GM19397 (cell line): ENCODE measurements around the gene ARL6IP4.

Source experiments
- ATAC-seq: cut with Tn5 transposase; IDR thresholded peaks from one replicate; pipeline ENCODE4 v1.9.1; 2021; ENCODE audit warnings: mild to moderate bottlenecking, moderate library complexity; ENCODE audit not compliant: unreplicated experiment

The ARL6IP4 gene

DNA sequence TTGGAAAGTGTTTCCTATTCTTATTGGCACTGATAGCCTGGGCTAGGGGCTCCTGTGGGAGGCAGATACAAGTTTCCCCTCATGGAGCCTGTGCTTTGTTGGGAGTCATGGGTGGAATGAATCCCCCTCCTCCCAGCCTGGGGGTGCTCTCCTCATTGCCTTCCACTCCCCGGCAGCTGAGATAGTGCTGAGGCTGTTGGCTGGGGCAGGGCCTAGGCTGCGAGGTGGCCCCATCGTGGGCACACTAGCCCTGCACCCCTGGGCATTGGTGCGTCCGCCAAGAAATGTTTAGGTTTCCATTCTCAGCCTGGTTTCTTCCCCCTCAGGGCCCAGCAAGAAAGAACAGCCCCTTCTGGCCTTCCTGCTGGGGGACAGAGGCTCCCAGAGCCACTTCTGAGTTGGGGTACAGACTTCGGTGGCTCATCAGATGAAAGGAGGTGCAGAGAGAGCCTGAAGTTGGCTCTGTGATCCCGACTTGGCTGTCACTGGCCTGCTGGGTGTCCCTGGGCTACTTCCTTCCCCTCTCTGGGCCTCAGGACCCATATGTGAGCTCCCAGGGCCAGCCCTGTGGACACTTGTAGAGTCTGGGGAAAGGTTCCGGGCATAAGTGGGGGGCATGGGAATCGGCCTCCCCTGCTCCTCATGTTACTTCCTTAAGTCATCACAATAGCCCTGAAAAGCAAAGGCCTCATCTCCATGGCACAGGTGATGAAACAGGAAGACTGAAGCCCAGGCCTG lies 2.7 kb upstream of the ARL6IP4 start:
- no peak for ATAC-seq

DNA sequence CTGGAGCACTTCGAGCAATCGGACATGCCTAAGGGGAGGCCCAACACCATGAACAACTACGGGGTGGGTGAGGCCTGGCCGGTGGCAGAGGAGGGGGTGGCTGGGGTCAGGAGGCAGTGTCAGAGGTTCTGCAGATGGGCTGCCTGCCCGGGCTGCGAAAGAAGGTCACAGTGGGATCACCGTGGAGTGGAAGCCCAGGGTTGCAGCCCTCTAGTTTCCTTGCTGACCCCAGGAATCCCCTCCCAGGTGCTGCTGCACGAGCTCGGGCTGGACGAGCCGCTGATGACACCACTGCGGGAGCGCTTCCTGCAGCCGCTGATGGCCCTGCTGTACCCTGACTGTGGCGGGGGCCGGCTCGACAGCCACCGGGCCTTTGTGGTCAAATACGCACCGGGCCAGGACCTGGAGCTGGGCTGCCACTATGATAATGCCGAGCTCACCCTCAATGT lies 1.9 kb upstream of the ARL6IP4 start:
- ATAC-seq = no peak

DNA sequence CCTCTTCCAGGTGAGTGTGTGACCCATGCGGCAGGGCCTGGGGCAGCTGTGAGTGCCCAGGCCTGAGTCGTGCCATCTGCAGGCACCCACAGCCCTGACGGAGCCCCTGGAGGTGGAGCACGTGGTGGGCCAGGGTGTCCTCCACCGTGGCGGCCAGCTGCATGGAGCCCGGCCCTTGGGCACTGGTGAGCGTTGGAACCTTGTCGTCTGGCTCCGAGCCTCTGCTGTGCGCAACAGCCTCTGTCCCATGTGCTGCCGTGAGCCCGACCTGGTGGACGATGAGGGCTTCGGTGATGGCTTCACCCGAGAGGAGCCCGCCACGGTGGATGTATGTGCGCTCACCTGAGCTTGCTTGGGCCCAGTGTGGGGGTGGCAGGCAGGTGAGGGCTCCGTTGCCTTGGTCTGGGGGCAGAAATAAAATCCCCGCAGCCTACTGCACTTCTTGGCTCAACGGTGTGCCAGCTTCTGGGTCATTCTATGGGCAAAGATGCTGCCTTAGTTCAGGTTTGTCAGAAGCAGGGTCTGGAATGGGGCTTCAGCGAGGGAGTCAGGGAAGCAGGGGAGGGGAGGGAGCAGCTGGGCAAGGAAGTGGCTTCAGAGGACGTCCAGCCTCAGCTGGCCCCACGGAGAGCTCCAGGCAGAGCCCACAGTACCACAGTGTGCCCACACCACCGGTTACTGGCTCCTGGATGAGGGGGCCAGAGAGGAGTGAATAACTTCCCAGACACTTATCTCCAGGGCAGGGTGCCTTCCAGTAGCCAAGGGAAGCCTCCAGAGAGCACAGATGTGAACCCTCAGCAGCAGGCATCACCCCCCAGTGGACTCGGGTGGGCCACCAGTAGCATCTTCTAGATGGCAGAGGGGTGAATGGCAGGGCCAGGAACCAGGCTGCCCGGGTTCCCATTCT lies 1.2 kb upstream of the ARL6IP4 start:
- ATAC-seq = no peak

DNA sequence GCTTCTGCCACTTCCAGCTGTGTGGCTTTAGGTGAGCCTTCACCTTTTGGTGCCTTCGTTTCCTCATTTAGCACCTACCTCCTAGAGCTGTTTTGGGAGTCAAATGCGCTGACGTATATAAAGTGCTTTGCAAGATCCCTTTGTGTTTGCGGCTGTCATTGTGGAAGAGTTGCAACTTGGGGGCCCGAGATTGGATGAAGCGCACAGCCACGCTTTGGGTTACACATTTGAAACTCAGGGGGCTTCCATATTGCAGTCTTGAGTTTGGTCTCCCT lies 636 bp upstream of the ARL6IP4 start:
- ATAC-seq = no peak

DNA sequence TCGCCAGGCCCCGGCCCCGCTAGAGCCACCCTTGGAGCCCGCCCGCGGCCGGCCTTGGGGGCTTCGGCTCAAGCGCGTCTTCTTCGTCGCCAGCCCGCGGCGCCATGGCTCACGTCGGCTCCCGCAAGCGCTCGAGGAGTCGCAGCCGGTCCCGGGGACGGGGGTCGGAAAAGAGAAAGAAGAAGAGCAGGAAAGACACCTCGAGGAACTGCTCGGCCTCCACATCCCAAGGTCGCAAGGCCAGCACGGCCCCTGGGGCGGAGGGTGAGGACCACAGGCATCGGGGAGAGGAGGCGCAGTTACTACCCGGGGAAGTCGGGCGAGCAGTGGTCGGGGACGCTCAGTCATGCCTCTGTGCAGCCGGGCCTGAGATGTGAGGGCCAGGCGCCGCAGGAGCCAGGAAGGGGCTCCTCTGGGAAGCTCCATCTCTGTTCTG lies 573 bp downstream of the ARL6IP4 start:
- ATAC-seq = peak; percentile 20

DNA sequence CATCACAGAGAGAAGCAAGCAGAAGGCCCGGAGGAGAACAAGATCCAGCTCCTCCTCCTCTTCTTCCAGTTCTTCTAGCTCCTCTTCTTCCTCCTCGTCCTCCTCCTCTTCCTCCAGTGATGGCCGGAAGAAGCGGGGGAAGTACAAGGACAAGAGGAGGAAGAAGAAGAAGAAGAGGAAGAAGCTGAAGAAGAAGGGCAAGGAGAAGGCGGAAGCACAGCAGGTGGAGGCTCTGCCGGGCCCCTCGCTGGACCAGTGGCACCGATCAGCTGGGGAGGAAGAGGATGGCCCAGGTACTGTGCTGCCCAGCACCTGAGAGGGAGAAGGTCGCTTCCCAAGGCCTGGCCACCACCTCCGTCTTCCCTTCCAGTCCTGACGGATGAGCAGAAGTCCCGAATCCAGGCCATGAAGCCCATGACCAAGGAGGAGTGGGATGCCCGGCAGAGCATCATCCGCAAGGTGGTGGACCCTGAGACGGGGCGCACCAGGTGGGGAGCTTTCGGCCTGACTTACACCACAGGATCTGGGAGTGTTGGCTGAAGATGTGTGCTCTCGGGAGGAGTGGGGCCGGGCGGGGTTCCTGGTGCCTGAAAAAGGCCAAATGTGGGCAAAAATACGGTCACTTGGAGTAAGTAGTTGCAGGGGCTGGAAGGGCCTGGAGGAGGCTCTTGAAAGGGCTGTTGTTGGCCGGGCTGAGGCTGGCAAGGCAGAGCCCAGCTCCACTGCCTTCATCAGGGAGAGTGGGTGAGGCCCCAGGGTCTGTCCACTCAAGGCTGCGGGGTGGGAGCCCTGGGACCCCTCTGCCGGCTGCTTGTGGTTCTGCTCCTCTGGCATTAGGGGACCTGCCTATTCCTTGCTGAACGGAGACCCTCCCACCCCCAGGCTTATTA lies 1.4 kb downstream of the ARL6IP4 start:
- ATAC-seq = no peak

DNA sequence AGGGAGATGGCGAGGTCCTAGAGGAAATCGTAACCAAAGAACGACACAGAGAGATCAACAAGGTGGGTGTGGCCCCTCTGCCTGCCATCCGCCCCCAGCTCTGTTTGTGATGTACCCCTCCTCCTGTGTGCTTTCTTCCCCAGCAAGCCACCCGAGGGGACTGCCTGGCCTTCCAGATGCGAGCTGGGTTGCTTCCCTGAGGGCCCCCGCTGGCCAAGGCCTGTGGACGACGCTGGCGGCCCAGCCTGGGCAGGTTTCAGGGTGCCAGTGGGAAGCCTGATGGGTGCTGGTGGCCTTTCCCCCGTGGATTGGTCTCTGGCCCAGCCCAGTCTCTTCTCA lies 2.0 kb downstream of the ARL6IP4 start:
- ATAC-seq = no peak

DNA sequence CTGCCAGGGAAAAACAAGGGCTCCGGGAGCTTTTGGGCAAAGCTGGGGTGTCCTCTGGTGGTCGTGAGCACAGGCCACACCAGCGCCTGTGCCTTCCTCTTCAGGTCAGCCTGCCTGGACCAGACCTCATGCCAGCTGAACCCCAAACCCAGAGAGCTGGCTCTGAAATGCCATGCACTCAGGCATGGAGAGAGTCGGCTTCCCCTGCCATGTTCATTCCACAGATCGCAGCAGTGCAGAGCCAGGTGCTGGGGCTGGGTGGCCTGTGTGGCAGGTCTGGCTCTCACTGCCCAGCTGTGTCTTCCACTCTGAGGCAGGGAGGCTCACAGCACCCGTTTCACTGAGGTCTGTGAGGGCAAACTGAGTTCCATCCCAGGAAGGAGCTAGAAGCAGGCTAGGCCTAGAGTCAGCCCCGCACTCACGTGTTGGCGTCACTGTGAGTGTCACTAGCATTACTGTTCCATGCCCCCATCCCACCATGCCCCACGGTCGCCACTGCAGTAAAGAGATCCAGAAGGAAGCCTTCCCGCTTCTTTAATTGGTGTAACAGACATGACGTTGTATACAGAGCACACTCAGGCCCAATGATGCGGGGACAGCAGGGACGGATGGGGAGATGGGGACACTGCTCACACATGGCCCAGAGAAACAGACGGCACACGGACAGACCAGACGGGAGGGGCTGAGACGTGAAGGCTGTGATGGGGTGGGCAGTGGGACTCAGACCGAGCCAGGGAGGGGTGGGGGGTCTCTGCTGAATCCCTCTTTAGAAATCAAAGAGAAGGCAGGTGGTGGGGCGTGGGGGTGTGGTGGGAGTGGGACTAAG lies 2.7 kb downstream of the ARL6IP4 start:
- no peak for ATAC-seq

DNA sequence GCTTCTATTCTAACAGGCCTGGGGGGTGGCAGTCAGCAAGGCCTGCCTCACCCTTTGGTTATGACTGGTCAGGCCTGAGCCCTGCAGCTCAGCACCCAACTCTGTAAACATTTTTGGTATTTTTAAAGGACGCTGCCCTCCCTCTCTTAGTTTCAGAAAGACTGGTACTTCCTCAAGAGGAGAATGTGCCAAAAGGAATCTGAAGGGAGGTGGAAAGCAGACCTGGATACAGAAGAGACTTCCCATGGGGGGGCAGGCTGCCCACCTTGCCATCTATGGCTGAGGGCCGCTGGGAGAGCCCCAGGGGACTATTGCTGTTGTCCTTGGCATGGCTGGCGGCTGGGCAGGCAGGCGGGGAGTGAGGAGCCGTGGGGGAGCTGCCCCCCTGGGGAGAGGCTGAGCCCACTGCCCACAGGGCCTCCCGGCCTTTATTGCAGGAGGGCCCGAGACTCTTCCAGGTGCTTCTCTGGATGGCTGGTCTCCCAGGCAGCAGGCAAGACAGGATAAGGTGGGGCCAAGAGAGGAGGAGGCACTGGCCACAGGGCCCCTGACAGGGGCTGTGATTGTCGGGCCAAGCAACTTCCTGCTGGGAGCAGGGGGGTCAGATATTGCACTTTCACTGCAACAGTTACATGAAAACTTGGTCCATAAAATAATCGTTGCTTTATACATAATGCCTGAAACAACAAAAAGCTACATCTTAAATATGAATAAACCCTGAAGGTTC lies 3.5 kb downstream of the ARL6IP4 start:
- no peak for ATAC-seq

DNA sequence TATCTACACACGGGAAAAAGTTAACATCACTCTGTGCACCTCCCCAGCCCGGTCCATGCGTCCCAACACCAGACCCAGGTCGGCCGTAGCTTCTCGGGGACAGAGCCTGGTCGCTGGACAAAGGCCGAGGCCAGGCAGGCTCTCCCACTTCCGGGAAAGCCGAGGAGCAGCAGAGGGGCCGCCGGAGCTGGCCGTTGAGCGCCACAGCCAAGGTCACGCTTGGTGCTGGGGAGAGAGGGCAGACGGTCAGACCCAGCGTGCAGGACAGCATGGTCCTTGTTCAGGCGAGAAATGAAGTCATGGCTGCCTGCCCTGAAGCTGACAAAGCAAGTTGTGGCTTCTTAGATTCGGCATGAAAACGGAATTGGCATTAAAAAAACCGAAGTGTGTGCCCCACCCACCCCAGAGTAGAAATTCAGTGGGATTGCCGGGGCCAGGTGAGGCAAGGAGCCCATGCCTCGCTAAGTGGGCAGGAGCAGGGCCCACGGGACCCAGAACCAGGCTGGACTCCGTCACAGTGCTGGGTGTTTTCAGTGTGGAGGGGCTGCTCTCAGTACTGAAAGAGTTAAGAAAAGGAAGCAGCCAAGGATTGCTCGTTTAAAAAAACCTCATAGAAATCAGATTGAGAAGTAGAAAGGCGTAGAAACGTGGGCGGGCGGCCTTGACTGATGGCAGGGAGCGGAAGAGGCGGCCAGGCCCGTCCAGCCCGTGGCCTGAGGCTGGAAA lies 4.3 kb downstream of the ARL6IP4 start:
- no peak for ATAC-seq

DNA sequence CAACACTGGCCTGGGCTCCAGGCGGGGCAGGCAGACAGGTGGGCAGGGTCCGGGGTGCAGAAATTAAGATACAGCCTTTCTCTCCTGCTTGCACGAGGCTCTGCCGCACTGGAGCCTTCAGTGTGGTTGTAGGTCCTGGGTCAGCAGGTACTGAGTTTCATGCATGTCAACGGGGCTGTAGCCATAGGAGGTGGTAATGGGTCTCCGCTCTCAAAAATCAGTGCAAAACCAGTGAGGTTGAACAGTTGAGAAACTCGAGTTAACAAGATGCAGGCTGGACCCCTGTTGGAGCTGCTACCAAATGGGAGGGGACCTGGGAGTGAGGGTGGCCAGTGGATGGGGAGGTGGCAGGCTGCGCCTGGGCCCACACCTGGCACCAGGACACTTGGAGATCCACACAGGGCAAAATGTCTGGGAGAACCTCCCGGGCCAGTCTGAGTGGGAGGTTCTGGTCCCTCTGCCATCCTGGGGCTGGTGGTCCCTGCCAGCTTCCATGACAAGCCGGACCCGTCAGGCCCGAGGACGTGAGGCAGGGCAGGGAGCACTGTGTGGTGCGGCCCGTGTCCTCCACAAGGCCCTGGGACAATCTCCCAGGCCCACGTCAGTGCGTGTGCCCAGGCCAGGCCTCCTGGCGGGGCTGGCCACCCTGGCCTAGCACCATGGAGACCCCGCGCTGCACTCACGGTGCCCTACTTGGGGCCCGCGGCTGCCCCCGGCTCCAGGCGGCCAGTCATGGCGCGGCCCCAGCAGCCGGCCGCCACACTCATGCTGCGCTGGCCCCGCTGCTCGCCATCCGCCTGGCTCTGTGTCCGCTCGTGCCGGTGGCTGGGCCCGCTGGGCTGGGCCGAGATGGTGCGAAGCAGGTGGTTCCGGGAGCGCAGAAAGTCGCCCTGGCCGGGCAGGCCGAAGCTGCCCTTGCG lies 5.1 kb downstream of the ARL6IP4 start:
- ATAC-seq = no peak

DNA sequence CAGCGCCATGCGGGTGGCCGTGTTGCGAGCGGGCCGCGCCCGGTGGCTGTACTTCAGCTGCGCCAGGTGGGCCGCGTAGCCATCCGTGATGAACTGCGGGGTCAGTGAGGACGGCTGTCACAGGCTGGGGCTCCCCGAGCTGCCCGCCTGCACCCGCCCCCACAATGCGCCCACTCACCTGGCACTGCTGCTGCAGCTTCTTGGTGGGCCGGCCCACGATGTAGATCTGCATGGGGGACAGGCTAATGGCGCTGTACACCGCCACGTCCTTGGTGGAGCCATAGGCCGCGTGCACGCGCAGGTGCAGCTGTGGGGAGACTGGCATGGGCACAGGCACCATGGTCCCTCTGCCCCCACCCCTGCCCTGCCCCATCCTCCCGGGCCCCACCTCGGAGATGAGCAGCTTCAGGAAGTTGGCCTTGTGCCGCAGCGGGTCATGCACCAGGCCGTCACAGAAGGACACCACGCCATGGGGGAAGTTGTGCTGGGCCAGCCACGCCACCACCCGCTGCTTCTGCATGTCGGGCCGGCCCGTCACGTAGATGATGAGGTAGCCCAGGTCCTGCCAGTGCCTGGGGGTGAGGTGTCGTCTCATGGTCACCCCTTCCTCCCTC lies 5.9 kb downstream of the ARL6IP4 start:
- no peak for ATAC-seq

DNA sequence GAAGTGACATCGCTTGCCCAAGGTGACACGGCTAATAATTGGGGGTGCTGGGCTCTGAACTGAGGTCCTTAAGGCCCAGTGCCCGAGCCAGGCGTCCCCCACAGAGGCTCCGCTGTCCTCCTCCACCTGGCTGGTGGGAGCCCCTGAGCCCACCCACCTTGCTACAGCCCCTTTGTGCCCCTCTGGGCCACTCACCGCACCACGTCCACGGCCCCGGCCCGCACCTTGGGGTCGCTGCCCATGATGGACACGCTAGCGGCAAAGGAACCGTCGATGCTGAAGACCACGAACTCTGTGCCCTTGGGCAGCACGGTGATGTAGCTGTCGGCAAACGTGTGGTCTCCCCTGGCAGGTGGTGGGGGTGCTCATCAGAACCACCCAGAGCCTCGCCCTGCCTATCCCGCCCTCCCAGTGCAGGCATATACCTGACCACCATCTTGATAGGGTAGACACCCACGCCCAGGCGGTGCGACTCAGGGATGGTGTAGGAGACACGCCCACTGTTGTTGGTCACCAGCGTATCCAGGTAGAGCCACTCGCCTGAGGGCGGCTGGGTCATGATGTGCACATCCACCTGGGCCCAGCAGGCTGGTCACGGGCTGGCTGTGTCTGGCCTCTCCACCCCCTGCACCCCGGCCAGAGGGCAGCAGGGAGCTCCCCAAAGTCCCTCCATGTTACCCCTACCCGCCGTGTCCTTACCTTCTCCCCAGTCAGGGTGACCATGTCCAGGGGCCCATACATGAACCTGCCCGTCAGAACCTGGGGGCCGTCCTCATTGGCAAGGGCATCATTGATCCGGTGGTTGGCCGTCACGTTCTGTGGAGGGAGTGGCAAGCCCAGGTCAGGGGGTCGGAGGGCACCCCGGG lies 6.8 kb downstream of the ARL6IP4 start:
- ATAC-seq = no peak

DNA sequence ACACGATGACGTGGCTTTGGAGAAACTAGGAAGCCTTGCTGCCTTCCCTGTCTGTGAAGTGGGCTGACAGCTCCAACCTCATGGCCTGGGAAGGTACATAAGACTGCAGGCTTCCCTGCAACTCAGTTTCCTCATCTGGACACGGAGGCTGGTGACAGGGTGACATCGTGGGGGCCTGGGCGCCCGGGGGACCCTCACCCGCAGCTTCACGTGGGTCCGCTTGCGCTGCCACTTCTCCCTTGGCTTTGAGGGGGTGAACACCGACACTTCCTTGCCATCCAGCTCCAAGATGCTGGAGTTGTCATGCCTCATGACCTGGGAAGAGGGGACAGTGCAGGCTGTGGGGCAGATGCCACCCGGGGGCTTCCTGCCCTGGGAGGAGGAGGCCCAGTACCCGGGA lies 7.6 kb downstream of the ARL6IP4 start:
- no peak for ATAC-seq

DNA sequence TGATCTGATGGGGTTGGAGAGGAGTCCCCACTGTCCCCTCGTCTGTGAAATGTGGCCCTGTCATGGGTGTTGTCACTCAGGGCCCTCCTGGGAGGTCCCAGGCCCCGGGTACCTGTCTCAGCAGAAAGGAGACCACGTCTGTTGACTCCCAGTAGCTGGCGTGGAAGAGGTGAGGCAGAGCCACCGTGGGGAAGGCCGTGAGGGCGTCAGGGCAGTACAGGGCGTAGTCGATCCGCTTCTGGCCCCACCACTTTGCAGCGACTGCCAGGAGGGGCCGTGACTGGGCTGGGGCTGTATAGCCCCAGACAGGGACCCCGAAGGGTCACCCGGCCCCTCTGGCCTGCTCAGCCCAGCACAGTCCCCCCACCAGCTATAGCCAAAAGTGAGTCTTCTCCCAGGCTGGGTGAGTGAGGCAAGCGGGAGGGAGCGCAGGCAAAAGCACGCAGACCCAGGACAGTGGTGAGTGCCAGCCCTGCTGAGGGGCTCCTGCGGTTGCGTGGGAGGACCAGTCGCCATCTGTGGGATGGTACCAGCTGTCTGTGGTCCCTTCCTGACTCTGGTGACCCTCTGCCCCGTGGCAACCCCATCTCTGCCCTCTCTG lies 8.2 kb downstream of the ARL6IP4 start:
- ATAC-seq = no peak

DNA sequence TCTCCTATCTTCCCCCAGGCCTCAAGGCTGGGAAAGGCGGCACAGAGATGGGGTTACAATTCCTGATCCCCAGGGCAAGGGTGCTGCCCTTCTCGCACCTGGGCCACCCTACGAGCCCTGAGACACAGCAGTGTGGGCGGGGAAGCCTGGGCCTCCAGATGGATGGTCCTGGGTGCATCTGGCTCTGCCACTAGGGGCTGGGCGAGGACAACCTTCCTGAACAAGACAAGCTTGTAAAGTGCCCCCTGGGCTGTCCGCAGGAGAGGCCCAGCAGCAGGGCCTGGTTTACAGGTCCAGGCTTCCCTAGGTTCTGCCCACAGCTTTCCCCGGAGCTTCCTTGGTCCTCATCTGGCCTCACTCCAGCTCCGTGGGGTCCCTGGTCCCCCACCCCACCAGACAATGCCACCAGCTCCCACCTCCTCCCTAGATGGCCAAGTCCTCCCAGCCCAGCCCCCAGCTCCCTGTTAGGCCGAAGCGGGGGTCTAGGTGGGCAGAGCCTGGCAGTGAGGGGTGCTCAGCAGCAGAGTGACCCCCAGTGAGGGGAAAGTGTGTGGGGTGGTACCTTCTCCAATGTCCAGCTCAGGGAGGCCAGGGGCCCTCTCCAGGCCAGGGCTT lies 8.9 kb downstream of the ARL6IP4 start:
- ATAC-seq = no peak
